Embryonic facial prominence (tissue), 1 donor: ENCODE data around the gene COL1A2.

ENCODE experiments used
- DNase-seq: peaks from one replicate; pipeline ENCODE4 v3.0.0-alpha.2; 2016; ENCODE audit errors: extremely low spot score

COL1A2 gene

DNA sequence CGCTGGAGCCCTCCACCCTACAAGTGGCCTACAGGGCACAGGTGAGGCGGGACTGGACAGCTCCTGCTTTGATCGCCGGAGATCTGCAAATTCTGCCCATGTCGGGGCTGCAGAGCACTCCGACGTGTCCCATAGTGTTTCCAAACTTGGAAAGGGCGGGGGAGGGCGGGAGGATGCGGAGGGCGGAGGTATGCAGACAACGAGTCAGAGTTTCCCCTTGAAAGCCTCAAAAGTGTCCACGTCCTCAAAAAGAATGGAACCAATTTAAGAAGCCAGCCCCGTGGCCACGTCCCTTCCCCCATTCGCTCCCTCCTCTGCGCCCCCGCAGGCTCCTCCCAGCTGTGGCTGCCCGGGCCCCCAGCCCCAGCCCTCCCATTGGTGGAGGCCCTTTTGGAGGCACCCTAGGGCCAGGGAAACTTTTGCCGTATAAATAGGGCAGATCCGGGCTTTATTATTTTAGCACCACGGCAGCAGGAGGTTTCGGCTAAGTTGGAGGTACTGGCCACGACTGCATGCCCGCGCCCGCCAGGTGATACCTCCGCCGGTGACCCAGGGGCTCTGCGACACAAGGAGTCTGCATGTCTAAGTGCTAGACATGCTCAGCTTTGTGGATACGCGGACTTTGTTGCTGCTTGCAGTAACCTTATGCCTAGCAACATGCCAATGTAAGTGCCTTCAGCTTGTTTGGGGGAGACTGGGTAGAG lies at the start of gene COL1A2:
TSS of gene COL1A2 (plus strand) at position 459 of the 704 bp plus-strand sequence. CDS start at position 596, 137 bp downstream.
- peak; percentile 93 for DNase-seq

GRCh38 chr7:94345907-94346306 lies 48.8 kb upstream of the COL1A2 start:
- no peak for DNase-seq

DNA sequence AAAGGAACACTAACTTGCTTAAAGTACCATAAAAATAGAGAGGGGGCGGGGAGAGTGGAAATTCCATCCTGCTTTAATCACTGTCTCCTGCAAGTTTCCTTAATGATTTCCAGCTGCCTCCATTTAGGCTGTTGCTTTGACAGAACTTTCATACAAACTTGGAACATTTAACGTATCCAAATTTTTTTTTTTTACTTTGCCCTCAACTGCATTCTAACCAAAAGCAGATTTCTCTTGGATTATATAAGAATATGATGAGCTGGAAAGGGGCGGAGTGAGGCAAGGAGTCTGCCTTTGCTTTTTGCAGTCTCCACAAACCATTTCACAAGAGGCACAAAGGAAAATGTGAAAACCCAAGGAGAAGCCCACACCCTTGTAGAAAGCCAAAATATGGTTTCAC lies 46.6 kb upstream of the COL1A2 start:
- peak; percentile 95 for DNase-seq

GRCh38 chr7:94350734-94351133 lies 44.0 kb upstream of the COL1A2 start:
- DNase-seq, result no peak

GRCh38 chr7:94351703-94352102 lies 43.0 kb upstream of the COL1A2 start:
- DNase-seq, result no peak

GRCh38 chr7:94352887-94353286 lies 41.8 kb upstream of the COL1A2 start:
- no peak for DNase-seq

DNA sequence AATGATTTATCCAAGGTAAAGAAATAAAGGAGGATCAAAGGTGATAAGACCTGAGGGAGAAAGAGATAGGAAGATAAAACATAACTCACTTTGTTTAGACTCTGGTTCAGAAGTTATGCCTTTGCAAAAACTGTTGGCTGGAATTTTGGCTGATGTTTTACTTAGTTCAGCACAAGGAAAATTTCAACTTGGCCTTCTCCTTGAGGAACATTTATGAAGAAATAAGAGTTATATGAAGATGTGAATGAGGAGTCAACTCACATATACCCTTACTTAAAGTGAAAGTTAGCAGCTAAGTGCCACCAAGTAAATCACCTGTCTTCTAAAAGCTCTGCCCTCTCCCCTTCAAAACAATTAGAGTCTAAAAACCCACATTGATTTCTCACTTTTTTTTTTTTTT lies 39.7 kb upstream of the COL1A2 start:
- DNase-seq, result no peak

- peak; percentile 66 for DNase-seq
These were observed 39.2 kb upstream of the COL1A2 start for GRCh38 chr7:94355454-94355853.

DNA sequence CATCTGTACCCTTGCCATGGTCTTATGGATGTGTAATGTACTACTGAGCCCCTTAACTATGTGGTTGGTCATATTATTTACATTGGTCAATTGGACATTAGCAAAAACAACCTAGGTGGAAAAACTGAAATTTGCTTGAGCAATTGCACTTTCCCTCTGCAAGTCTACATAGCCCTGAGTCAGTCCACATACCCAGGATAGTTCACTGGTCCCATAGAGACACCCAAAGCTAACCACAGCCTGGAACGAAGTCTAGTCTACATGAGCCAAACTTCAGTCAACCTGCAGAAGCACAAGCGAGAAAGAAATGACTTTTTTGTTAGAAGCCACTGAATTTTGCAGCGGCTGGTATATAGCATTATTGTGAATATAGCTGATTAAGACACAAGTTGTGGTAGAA lies 37.6 kb upstream of the COL1A2 start:
- DNase-seq, result no peak

DNA sequence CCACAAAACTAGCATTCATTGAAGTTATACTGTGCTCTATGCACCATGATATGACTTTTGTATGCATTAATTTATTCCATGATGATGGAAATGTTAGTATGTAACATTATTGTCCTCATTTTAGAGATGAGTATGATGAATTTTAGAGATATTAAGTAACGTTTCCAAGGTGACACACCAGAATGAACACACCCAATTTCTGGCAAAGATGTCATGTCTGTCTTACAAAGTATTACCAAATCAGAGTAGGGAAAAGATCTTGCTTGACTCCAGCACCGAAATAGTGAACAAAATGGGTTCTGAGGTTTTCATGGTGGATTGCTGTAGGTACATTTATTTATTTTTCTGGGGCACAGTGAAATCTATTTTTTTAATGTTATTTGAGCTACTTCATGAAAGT lies 33.8 kb upstream of the COL1A2 start:
- no peak for DNase-seq

- DNase-seq, result no peak
These were observed 32.4 kb upstream of the COL1A2 start for GRCh38 chr7:94362276-94362675.

DNA sequence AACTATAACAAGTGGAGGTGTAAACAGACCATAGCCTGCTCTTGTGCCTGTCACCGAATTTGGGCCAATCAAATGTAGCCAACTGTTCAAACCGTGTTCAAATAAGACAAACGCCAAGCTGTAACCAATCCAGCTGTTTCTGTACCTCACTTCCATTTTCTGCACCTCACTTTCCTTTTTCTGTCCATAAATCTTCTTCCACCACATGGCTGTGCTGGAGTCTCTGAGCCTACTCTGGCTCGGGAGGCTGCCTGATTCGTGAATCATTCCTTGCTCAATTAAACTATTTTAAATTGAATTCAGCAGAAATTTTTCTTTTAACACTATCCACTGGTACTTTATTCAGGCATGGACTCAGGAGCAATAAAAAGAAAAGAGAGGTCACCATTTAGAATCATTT lies 29.9 kb upstream of the COL1A2 start:
- DNase-seq, result no peak

DNA sequence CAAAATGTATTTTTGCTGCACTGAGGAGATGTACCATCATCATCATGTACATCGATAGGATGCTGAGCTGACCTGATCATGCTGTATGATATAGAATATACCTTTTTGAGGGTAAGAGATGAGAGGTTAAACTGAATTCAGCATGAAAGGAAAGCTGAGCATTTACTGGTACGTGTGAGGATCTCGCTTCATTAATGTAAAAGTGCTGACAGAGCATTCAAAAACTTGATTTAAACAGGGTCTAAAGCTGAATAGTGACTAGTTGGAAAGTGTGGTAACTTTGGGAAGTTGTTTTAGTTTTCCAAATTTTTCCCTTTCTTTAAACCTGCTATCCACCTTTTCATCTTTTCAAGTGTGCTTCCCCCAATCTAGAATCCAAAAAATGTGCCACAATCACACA lies 28.5 kb upstream of the COL1A2 start:
- DNase-seq, result no peak

DNA sequence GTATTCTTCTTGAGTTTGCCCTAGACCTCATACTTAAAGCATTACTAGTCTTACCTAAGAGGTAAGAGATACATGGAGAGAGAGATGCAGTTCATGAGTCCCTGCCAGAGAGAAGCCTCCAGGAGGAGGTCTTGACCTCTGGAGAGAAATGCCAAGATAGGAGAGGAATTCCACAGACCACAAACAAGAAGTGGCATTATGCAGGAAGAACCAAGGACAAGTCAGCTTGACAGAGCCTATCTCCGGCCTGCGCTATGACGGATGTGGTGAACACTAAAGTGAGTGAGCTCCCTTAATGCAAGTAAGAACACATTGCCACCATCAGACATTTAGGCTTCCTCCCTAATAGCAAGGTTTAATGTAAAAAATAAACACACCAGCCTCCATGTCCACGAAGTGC lies 27.9 kb upstream of the COL1A2 start:
- DNase-seq, result no peak

- DNase-seq, result peak; percentile 85
These were observed 26.7 kb upstream of the COL1A2 start for GRCh38 chr7:94367949-94368348.

DNA sequence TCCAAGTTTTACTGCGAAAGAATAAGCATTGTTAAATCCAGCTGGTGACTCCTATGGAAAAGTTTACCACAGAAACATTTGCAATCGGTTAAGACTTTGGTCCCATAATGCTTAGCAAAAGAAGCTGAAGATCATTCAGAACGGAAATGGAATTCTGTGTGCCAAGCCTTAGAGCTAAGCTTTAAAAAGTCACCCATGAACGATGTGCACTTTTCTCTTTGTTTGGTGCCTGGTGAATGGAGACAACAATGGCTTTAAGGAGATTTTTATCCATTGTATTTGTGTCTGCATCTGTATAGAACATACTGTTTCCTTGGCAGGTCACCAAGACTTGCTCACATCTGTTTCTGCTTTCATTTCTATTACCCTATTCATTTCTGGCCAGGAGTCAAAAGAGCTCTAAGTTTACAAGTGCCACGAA lies 26.3 kb upstream of the COL1A2 start:
- peak; percentile 90 for DNase-seq

- DNase-seq, result peak; percentile 66
These were observed 20.5 kb upstream of the COL1A2 start for GRCh38 chr7:94374231-94374630.

GRCh38 chr7:94374721-94375566 lies 19.8 kb upstream of the COL1A2 start:
- DNase-seq, result peak; percentile 91

GRCh38 chr7:94375691-94376090 lies 19.0 kb upstream of the COL1A2 start:
- DNase-seq, result peak; percentile 91

- no peak for DNase-seq
These were observed 18.4 kb upstream of the COL1A2 start for GRCh38 chr7:94376281-94376680.

- DNase-seq, result no peak
These were observed 16.3 kb upstream of the COL1A2 start for GRCh38 chr7:94378356-94378755.

DNA sequence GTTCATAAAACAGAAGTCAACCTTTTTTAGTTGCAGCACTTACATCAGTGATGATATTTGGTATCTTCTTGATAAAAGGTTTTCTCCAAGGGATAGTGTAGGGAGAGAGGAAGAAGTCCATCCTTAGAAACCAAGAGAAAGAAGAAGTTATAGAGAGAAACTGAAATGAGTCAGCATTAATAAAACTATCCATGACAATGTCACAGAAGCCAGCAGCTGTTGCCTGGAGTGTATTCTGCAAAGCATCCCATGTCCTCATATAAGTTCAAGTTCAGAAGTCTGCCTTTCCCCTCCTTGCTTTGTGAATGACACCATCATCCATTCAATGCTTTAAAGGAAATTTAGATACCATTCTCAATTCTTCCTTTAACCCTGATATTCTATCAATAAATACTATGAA lies 14.4 kb upstream of the COL1A2 start:
- no peak for DNase-seq

- DNase-seq, result no peak
These were observed 12.6 kb upstream of the COL1A2 start for GRCh38 chr7:94382132-94382531.
